ENCODE results near the gene ZIC4.

ZIC4 gene

DNA sequence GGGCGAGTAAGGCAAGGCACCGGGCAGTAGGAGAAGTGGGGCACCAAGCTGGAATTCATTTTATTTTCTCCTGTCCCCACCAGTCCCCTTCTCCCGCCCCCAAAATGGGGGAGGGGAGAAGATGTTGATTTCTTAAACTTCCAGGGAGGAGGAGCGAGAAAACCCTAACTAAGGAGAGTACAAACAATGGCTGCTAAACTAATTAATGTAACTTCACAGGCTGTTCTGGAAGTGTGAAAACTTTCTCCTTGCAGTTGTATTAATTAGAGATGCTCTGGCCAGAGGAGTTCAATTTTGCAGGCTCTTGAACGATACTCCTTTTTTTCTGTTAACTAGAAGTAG lies 11.5 kb downstream of the ZIC4 start:
- Histone ChIP-seq H3K4me3 (peak overlapping the region in 2 of 7 experiments; percentile 37 to 39), H3K27ac (peak overlapping the region in 10 of 21 experiments; percentile 18 to 90 (median 84))

DNA sequence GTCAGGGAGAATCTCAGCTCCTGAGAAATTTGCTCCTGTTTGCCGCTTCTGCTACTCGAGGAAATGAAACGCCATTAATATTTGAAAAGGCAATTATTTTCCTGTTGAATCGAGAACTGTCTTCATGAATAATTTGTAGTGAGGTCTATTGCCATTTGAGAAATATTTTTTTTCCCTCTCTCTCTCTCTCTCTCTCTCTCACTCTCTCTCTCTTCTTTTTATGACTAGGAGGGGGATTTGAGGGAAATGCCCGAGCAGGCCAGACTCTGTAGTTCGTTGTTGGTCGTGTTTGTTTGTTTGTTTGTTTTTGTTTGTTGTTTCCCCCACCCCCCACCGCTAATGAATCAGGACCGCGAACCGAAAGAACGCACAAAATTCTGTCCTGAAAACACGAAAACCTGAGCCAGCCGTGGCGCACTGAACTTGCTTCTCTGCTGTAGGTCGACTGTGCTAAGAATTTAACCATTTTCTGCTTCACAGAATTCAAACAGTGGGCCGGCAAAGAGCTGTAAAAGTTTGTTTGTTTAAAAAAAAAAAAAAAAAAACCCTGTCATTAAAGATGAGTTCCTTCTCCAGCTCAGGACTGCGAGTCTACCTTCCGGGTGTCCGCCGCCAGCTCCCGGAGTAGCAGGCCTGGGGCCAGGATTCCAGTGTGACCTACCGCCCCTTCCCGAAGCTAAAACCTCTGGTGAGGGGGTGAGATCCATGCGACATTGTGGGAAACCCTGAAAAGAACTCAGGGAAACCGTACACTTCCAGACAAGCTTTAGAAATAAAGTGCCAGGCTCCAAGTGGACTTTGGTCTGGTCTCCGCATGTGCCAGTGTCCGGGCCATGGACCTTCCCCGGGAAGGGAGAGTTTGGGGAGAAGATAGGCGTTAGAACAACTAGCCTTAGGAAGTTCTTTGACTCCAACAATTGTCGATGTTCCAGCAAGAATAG lies 12.1 kb downstream of the ZIC4 start:
- H3K27ac ChIP-seq: peak overlapping the region in 16 of 21 experiments; percentile 25 to 90 (median 80)

GRCh38 chr3:147393261-147393942 lies 12.9 kb downstream of the ZIC4 start:
- Histone ChIP-seq H3K4me3 (peak overlapping the region; percentile 14 to 39 (median 31)), H3K27ac (peak overlapping the region in 17 of 21 experiments; percentile 25 to 90 (median 78))

More for the DNA sequence above, 12.1 kb downstream of the ZIC4 start:
- H3K4me3 ChIP-seq: peak overlapping the region; percentile 14 to 39 (median 31)

DNA sequence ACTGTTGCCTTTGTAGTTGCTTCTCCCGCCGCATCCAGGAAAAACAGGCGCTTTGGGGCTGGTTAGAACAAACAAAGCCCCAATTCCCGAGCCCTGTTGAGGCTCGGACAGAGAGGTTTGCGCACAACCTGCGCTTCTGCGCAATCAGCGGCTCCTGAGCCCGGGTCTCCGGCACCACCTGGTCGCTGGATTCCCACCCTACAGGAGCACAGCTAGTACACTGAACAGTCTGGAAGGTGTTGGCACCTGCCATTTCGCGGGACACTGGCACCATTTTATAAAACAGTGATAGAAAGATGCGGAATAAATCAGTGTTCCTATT lies 13.8 kb downstream of the ZIC4 start:
- Histone ChIP-seq H3K27ac (peak overlapping the region in 11 of 21 experiments; percentile 9 to 90 (median 77)), H3K4me3 (peak overlapping the region; percentile 13 to 39 (median 23))

- H3K4me3 ChIP-seq: peak overlapping the region; percentile 13 to 39 (median 23)
- H3K27ac ChIP-seq: peak overlapping the region in 11 of 21 experiments; percentile 9 to 90 (median 77)
Observed at GRCh38 chr3:147391781-147392624, 14.3 kb downstream of the ZIC4 start.

DNA sequence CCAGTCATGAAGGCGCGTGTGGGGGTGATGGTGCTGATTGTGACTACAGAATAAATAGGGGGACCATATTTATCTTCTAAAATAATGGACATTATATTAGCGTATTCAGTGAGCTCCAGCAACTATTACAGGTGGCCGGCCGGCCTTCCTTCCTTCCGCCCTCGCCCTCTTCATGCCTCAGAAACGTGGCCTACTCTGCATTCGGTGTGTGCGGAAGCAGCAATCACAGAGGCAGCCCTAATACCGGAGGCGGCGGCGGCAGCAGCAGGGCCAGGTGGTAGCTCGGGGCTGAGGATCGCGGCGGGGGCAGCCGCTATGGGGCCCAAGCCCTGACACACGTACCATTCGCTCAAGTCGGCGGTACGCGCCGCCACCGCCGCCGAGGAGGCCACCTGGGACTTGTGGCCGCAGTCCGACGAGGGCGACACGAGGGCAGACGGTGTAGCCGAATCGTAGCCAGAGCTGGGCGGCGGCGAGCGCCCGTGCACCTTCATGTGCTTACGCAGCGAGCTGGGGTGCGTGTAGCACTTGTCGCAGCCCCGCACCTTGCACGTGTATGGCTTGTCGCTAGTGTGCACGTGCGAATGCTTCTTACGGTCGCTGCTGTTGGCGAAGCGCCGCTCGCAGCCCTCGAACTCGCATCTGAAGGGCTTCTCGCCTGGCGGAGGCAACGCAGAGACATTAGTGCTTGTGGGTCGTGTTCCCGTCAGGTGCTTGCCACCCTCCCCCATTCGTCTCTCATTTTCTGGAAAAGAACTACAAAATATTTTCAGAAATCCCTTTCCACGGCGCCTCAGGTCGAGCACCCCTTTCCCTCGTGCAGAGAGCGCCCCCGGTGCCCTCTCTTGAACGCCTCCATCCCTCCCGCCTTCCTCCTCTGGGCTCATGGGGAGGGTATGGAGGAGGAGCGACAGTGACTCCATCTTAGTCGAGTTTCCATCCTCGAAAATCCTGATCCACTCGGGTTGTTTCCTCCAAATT lies 15.5 kb downstream of the ZIC4 start:
- Histone ChIP-seq H3K4me3 (no peak overlapping the region), H3K27ac (no peak overlapping the region)

DNA sequence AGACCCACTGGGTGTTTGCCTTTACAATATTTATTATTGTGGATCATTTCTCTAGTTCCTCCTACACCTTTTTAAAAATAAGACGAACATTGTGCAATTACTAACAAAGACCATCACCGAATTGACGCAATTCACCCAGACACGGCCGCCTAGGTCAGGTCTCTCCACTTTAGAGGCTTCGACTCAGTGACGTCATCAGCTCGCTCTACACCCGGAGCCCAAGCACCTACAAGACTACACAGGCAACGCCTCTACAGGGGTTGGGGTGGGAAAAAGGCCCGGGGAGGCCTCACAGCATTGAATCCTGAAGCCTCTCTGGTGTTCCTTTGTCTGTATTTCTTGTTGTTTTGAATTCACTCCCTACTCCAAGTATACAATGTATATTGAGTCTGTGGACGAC lies 16.6 kb downstream of the ZIC4 start:
- no peak overlapping the region for H3K27ac ChIP-seq
- no peak overlapping the region for H3K4me3 ChIP-seq

GRCh38 chr3:147388700-147389580 lies 17.4 kb downstream of the ZIC4 start:
- no peak overlapping the region for H3K4me3 ChIP-seq
- no peak overlapping the region for H3K27ac ChIP-seq

GRCh38 chr3:147387885-147388699 lies 18.3 kb downstream of the ZIC4 start:
- no peak overlapping the region for H3K4me3 ChIP-seq
- H3K27ac ChIP-seq: no peak overlapping the region

GRCh38 chr3:147387291-147387884 lies 19.0 kb downstream of the ZIC4 start:
- Histone ChIP-seq H3K27ac (no peak overlapping the region), H3K4me3 (no peak overlapping the region)

DNA sequence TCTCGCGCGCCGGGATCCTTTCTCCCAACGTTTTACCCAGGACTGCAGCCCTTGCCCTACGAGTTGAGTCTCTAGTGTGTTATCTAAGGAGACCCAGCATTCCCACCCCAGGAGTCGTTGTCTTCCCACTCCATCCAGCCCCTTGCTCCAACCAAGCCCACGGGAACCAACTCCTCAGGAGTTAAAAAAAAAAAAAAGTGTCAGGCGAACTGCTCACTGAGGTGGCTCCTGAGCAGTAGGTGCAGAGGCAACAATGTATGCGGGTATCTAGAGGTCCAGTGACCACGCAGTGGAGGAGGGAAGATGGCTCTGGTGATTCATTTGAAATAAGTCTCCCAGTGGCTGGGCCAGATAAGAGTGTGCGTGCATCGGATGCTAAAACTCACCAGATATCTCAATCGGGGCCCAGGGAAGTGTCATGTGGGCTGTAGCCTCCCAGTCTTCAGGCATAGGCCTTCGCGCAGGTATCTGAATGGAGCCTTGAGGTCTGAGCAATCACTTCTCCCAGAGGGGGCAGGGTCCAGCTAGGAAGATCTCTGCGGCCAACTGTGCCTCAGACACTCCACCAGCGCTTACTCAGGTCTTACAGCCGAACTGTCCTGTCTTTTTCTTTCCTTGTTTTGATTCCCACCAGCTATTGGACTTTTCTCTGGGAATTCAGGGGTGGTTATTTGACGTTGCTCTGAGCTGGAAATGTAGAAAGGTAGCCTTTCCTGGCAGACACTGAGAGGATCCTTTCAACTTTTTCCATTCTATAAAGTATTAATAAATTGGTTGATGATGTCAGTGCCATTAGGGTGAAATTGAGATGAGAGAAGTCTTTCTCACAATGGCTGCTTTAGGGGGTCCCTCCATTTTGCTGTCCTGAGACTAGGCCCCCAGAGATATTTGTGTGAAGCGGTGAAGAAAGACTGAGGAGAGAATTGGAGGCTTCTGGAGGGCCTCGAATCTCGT lies 21.0 kb downstream of the ZIC4 start:
- Histone ChIP-seq H3K27ac (no peak overlapping the region), H3K4me3 (no peak overlapping the region)

DNA sequence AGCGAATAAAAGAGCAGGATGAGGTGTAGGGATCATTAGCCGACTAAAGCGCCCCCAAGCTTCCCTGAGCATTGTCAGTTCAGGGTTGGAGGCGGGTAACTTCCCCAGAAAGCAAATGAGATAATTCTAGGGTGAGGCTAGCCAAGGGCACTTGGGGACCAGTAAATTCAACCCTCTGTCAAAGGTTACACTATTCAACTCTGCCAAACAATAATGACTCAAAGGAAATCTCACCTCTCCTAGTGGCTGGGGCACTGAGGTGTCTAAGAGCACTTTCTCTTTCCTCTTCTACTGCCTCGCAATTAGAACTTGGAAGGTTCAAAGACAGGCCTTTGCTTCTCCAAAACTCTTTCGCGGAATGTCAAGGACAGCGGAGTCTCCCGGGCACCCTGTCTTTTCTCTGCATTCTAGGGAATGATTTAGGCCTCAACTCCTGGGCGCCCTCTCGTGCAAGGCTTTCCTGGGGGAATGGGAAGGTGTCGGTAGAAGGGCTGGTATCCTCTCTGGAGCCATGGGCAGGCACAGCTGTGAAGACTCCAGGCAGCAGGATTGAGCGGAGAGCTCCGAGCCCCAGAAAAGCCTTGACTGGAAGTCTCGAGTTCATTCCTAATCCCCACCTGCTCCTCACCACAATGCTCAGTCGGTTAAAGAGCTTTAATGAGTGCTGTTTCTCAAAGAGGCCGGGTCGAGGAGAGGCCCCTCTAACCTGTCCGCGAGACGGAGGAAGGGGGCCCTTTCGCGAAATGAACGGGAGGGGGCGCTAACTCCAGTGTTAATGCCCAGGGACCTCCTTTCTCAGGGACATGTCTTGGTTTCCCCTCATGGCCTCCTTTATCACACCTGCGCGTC lies 21.9 kb downstream of the ZIC4 start:
- Histone ChIP-seq H3K4me3 (no peak overlapping the region), H3K27ac (no peak overlapping the region)

DNA sequence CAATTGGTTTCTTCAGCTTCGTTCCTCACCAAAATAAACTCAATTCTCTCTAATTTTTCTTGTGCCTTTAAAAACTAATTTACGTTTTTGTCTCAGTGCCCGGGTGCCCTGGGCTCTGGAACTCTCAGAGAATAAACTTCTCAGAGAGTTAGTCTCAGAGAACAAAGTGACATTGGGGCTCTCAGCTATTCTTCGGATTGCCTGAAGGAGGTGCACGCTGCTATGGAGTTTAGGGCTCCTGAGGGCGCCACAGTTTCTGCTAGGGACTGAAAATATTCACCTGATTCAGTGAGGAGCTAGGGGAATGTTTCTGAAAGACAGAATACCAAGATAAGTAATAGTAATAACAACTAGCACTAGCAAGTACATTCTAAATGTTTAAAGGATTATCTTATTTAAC lies 22.7 kb downstream of the ZIC4 start:
- Histone ChIP-seq H3K4me3 (no peak overlapping the region), H3K27ac (no peak overlapping the region)

DNA sequence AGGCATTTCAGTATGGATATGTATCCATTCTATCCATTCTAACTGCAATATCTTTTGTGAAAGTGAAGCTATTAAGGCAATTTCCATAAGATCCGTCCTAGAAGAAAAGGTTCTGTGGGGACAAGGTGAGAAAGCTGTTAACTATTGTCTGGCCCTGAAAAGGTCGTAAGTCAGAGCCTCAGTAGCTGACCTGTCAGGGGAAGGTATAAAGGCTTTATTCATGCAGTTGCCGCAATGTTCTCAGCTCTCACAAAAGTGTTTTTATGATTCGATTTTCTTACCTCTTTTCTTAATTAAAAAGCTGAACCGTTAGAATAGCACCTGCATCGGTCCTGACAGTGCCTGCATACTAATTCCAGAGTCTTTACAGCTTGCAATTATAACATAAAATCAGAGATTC lies 24.7 kb downstream of the ZIC4 start:
- H3K4me3 ChIP-seq: no peak overlapping the region

GRCh38 chr3:147380977-147381376 lies 25.4 kb downstream of the ZIC4 start:
- Histone ChIP-seq H3K4me3 (no peak overlapping the region), H3K27ac (no peak overlapping the region)

More for the DNA sequence above, 24.7 kb downstream of the ZIC4 start:
- H3K27ac ChIP-seq: no peak overlapping the region
